T-cell (primary cell): ENCODE results near the gene THAP7. TPM values are rescaled to one million over a fixed set of nuclear protein-coding genes. Genes with fewer than 3 reads are reported as not detected.
A peak's percentile ranks its signal among the peaks of the same experiment; 100 is the strongest.

Experiments used
- ATAC-seq, 4 experiments: fragments of 200-7000 bp in 3 of 4; fragments of 150-1000 bp in 1 of 4; cut with Tn5 transposase; replicated peaks in 1 of 4; 1 replicate in 3 of 4; 2 replicates in 1 of 4; pipeline ENCODE4 v1.10.0; 2021; ENCODE audit warnings: moderate library complexity in 3 of 4, mild to moderate bottlenecking in 2 of 4, moderate number of reproducible peaks in 1 of 4
- CTCF ChIA-PET, 2 donors: fragments of 300-600 bp; sonication (Branson Sonifier 250); formaldehyde crosslinking; loops; one replicate each; lab custom pipeline; 2022; ENCODE audit warnings: antibody characterized with exemption in 2 of 2; lab: Charles Lee
- POLR2A ChIA-PET, 2 donors: fragments of 300-600 bp; sonication (Branson Sonifier 250); formaldehyde crosslinking; loops; one replicate each; lab custom pipeline; 2022; ENCODE audit warnings: antibody characterized with exemption in 2 of 2; lab: Charles Lee
- DNase-seq, 35 experiments: peaks; one replicate each; pipeline versions ENCODE4 v3.0.0 to v3.0.0-alpha.2; 2013 to 2023
- H3K27ac ChIP-seq: one replicate; pipeline ENCODE4 v1.5.1; 2013; ENCODE audit warnings: low read length
- H3K27me3 ChIP-seq, 2 experiments: replicated peaks in 1 of 2; 1 replicate in 1 of 2; 2 replicates in 1 of 2; pipeline versions ENCODE4 v1.6.1 to v1.7.0; 2013; ENCODE audit warnings: low read length in 1 of 2, mixed read lengths in 1 of 2; ENCODE audit not compliant: control insufficient read depth in 2 of 2, insufficient read depth in 2 of 2; ENCODE audit errors: extremely low read depth in 1 of 2
- H3K36me3 ChIP-seq, 2 donors: 1 replicate in 1 of 2; 2 replicates in 1 of 2; pipeline versions ENCODE4 v1.6.1 to v1.7.0; 2013; ENCODE audit warnings: low read length in 1 of 2; ENCODE audit not compliant: control insufficient read depth in 2 of 2, insufficient read depth in 1 of 2; ENCODE audit errors: extremely low read depth in 1 of 2
- H3K4me1 ChIP-seq, 2 experiments: 1 replicate in 1 of 2; 2 replicates in 1 of 2; pipeline versions ENCODE4 v1.6.1 to v1.7.0; 2013; ENCODE audit warnings: low read length in 2 of 2, mixed read lengths in 1 of 2; ENCODE audit not compliant: insufficient read depth in 2 of 2, control insufficient read depth in 1 of 2; ENCODE audit errors: extremely low read depth in 1 of 2
- H3K4me3 ChIP-seq, 2 donors: 1 replicate in 1 of 2; 2 replicates in 1 of 2; pipeline versions ENCODE4 v1.5.1 to v1.7.0; 2013; ENCODE audit warnings: mild to moderate bottlenecking in 2 of 2, low read length in 1 of 2, moderate library complexity in 1 of 2; ENCODE audit not compliant: control insufficient read depth in 1 of 2; ENCODE audit errors: extremely low read depth in 1 of 2
- H3K9me3 ChIP-seq: 2 replicates; pipeline ENCODE4 v1.7.0; 2013
- H3K27ac Mint-ChIP-seq, 2 donors: one replicate each; pipeline ENCODE4 v1.8.0; 2020 to 2021; ENCODE audit warnings: mild to moderate bottlenecking in 2 of 2, mixed read lengths in 2 of 2
- H3K27me3 Mint-ChIP-seq, 2 donors: one replicate each; pipeline ENCODE4 v1.8.0; 2021 to 2022; ENCODE audit warnings: mixed read lengths in 2 of 2
- H3K36me3 Mint-ChIP-seq: one replicate; pipeline ENCODE4 v1.8.0; 2021; ENCODE audit warnings: mixed read lengths
- H3K4me1 Mint-ChIP-seq, 3 donors: one replicate each; pipeline ENCODE4 v1.8.0; 2020 to 2022; ENCODE audit warnings: mixed read lengths in 3 of 3, mild to moderate bottlenecking in 1 of 3
- H3K4me3 Mint-ChIP-seq, 3 donors: one replicate each; pipeline ENCODE4 v1.8.0; 2020 to 2022; ENCODE audit warnings: mild to moderate bottlenecking in 3 of 3, mixed read lengths in 3 of 3, moderate library complexity in 3 of 3
- H3K9me3 Mint-ChIP-seq, 3 donors: one replicate each; pipeline ENCODE4 v1.8.0; 2020 to 2022; ENCODE audit warnings: mixed read lengths in 3 of 3
- WGBS: methylation state at CpG from one replicate; pipeline ENCODE4 v1.1.5; 2013; ENCODE audit warnings: missing lambda C conversion rate; ENCODE audit not compliant: insufficient coverage; 5-methylcytosine and 5-hydroxymethylcytosine counted together
- total RNA-seq, 35 experiments: library from RNA in 6 of 35; stranded (reverse) in 6 of 35; fragments of 120-200 nt in 1 of 35; gene quantifications; one replicate each; pipeline versions ENCODE4 v1.2.1 to v1.2.4 and lab custom pipeline; 2013 to 2026

Gene THAP7
- total RNA-seq, 5 donors from 2014 or later (not counting 1 experiment from before 2014, with no cell fraction given), result 46.4 to 61.1 (median 56.8) TPM

GRCh38 chr22:20964090-20964798, 37.7 kb downstream of the THAP7 start:
- Mint-ChIP-seq H3K9me3 (no peaks in the 10 kb centered on the region), H3K4me1 (peaks cover 12 to 17% (median 12%) of the 10 kb centered on the region in 3 donors), H3K36me3 (no peaks in the 10 kb centered on the region), H3K4me3 (peak overlapping the region; percentile 71 to 80 (median 73)), H3K27ac (peak overlapping the region in 1 of 2 donors; percentile 66), H3K27me3 (peaks cover 17 to 24% of the 10 kb centered on the region in 2 donors)
- ChIA-PET CTCF (no interaction called here), POLR2A (interaction anchor here in 1 of 2 donors (0.5 kb wide), 1 partner anchor 881 kb away, joined by 3 read pairs; no protein-coding TSS in a partner anchor)
- WGBS, result 88% methylated on average over 1 of the region's 6 CpGs
- Histone ChIP-seq H3K4me3 (peak overlapping the region; percentile 24 to 59), H3K36me3 (no peaks in the 10 kb centered on the region), H3K9me3 (no peaks in the 10 kb centered on the region), H3K4me1 (peaks cover 2 to 20% of the 10 kb centered on the region in 2 experiments), H3K27me3 (peaks cover 2 to 57% of the 10 kb centered on the region in 2 experiments), H3K27ac (no peak overlapping the region)
- ATAC-seq (peak in 3 of 4 experiments; percentile 14 to 31 (median 27)), DNase-seq (no peak)

- Histone ChIP-seq H3K27ac (no peak overlapping the region), H3K27me3 (peaks cover 2 to 65% of the 10 kb centered on the region in 2 experiments), H3K4me1 (peaks cover 2 to 20% of the 10 kb centered on the region in 2 experiments), H3K36me3 (no peaks in the 10 kb centered on the region), H3K4me3 (no peak overlapping the region), H3K9me3 (no peaks in the 10 kb centered on the region)
- Mint-ChIP-seq H3K27ac (no peak overlapping the region), H3K36me3 (no peaks in the 10 kb centered on the region), H3K9me3 (no peaks in the 10 kb centered on the region), H3K4me3 (peak overlapping the region in 2 of 3 donors; percentile 39 to 80), H3K4me1 (peaks cover 12 to 17% (median 12%) of the 10 kb centered on the region in 3 donors), H3K27me3 (peaks cover 17 to 26% of the 10 kb centered on the region in 2 donors)
- DNase-seq, result no peak
- 79% methylated on average over 5 of the region's 7 CpGs for WGBS
- ATAC-seq, result no peak
- ChIA-PET POLR2A (interaction anchor here in 1 of 2 donors (0.5 kb wide), 1 partner anchor 882 kb away, joined by 3 read pairs; no protein-coding TSS in a partner anchor), CTCF (interaction anchor here in 1 of 2 donors (0.8 kb wide), 1 partner anchor 139 kb away, joined by 3 read pairs; no protein-coding TSS in a partner anchor)
These were observed 38.5 kb downstream of the THAP7 start for GRCh38 chr22:20963201-20964052.

GRCh38 chr22:20962491-20962945, 39.4 kb downstream of the THAP7 start:
- no peak overlapping the region for H3K27ac Mint-ChIP-seq
- no peak overlapping the region for H3K4me3 Mint-ChIP-seq
- no CpG with 5 or more reads among the region's 6 CpGs for WGBS
- no peaks in the 10 kb centered on the region for H3K9me3 Mint-ChIP-seq
- no peak overlapping the region for H3K27ac ChIP-seq
- CTCF ChIA-PET, result interaction anchor here in 1 of 2 donors (0.7 to 0.8 kb wide), 2 partner anchors 139 to 140 kb away, joined by 3 to 7 read pairs; no protein-coding TSS in a partner anchor
- H3K27me3 ChIP-seq, result peaks cover 2 to 74% of the 10 kb centered on the region in 2 experiments
- peaks cover 12 to 22% (median 12%) of the 10 kb centered on the region in 3 donors for H3K4me1 Mint-ChIP-seq
- H3K9me3 ChIP-seq, result no peaks in the 10 kb centered on the region
- H3K4me3 ChIP-seq, result no peak overlapping the region
- H3K36me3 Mint-ChIP-seq, result no peaks in the 10 kb centered on the region
- no peaks in the 10 kb centered on the region for H3K36me3 ChIP-seq
- DNase-seq (no peak), ATAC-seq (no peak)
- POLR2A ChIA-PET, result no interaction called here
- H3K4me1 ChIP-seq, result peaks cover 2 to 28% of the 10 kb centered on the region in 2 experiments
- peaks cover 23 to 33% of the 10 kb centered on the region in 2 donors for H3K27me3 Mint-ChIP-seq

- Mint-ChIP-seq H3K4me1 (peaks cover 12 to 31% (median 17%) of the 10 kb centered on the region in 3 donors), H3K27ac (no peak overlapping the region), H3K36me3 (no peaks in the 10 kb centered on the region), H3K4me3 (no peak overlapping the region), H3K27me3 (peaks cover 23 to 42% of the 10 kb centered on the region in 2 donors), H3K9me3 (no peaks in the 10 kb centered on the region)
- no peak overlapping the region for H3K27ac ChIP-seq
- no peak overlapping the region for H3K4me3 ChIP-seq
- peaks cover 2 to 84% of the 10 kb centered on the region in 2 experiments for H3K27me3 ChIP-seq
- H3K9me3 ChIP-seq, result no peaks in the 10 kb centered on the region
- ATAC-seq (no peak), DNase-seq (no peak)
- POLR2A ChIA-PET, result no interaction called here
- 80% methylated on average over 1 of the region's 4 CpGs for WGBS
- CTCF ChIA-PET, result interaction anchor here (0.7 kb wide), 2 partner anchors 19 to 1362 kb away, joined by 7 read pairs; no protein-coding TSS in a partner anchor
- H3K4me1 ChIP-seq, result peaks cover 4 to 39% of the 10 kb centered on the region in 2 experiments
- no peaks in the 10 kb centered on the region for H3K36me3 ChIP-seq
These were observed 41.3 kb downstream of the THAP7 start for GRCh38 chr22:20960609-20961008.

DNA sequence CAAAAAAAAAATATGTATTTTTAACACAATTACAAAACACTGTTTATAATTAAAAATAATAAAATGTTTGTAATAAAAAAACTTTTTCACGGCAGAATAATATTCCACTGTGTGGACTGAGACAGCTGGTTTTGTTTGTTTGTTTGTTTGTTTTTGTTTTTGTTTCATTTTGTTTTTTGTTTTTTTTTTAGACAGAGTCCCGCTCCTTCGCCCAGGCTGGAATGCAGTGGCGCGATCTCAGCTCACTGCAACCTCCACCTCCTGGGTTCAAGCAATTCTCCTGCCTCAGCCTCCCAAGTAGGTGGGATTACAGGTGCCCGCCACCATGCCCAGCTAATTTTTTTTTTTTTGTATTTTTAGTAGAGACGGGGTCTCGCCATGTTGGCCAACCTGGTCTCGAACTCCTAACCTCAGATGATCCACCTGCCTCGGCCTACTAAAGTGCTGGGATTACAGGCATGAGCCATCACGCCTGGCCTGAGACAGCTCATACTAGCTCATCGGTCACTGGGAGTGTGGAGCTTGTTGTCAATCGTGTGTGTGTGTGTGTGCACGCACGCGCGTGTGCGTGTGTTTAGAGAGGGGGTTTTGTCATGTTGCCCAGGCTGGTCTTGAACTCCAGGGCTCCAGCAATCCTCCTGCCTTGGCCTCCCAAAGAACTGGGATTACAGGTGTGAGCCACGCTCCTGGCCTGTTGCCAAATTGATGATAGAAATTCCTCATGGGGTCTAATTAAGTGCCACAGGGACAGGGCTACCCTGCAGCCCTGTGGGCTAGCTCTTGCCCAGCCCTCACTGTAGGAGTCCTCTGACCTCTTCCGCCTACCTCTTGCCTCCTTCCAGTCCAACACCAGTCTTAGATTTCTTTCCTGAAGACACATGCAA, 42.1 kb downstream of the THAP7 start:
- no peaks in the 10 kb centered on the region for H3K9me3 ChIP-seq
- H3K27ac Mint-ChIP-seq, result no peak overlapping the region
- peaks cover 23 to 42% of the 10 kb centered on the region in 2 donors for H3K27me3 Mint-ChIP-seq
- H3K4me1 ChIP-seq, result peaks cover 4 to 33% of the 10 kb centered on the region in 2 experiments
- no peak overlapping the region for H3K4me3 ChIP-seq
- no peak for ATAC-seq
- CTCF ChIA-PET, result interaction anchor here in 1 of 2 donors (0.6 to 0.7 kb wide), 2 partner anchors 16 to 28 kb away, joined by 3 read pairs; no protein-coding TSS in a partner anchor
- peaks cover 2 to 79% of the 10 kb centered on the region in 2 experiments for H3K27me3 ChIP-seq
- 83% methylated on average over 6 of the region's 20 CpGs for WGBS
- no peaks in the 10 kb centered on the region for H3K9me3 Mint-ChIP-seq
- H3K4me3 Mint-ChIP-seq, result no peak overlapping the region
- DNase-seq, result no peak
- H3K36me3 ChIP-seq, result no peaks in the 10 kb centered on the region
- POLR2A ChIA-PET, result no interaction called here
- peaks cover 12 to 31% (median 17%) of the 10 kb centered on the region in 3 donors for H3K4me1 Mint-ChIP-seq
- no peak overlapping the region for H3K27ac ChIP-seq
- H3K36me3 Mint-ChIP-seq, result no peaks in the 10 kb centered on the region
